ENCODE results near the gene TUSC2. TPM values are rescaled to one million over a fixed set of nuclear protein-coding genes. Genes with fewer than 3 reads are reported as not detected.

The TUSC2 gene
- total RNA-seq, 2 donors from 2014 or later = 16.2 to 16.8 TPM

DNA sequence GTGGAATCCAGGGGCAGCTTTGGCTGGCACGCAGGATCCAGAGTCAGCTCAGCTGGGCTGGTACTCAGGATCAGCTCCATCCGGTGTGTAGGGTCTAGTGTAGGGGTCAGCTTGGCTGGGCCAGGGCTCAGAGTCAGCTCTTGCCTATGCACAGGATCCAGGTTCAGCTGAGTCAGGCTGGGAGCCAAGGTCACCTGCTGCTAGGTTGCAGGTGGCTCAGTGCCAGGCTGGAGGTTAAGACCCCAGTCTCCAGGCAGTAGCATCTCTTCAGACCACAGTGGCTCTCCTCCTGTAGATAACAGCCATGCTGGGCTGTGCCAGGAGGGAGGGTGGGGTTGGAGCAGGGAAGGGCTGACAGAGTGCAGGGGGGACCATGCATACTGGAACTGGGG lies 30.6 kb downstream of the TUSC2 start:
- Mint-ChIP-seq H3K4me1 (ENCODE audit: low read depth) (peaks cover 35% of the 10 kb centered on the region), H3K9me3 (no peaks in the 10 kb centered on the region), H3K36me3 (ENCODE audit: insufficient read depth in 2 of 2) (no peaks in the 10 kb centered on the region), H3K4me3 (peak overlapping the region in 1 of 2 donors; percentile 98), H3K27ac (no peak overlapping the region), H3K27me3 (ENCODE audit: low read depth) (no peaks in the 10 kb centered on the region)
- no peak for ATAC-seq (replicated peaks in 1 of 2)
- no peak for DNase-seq

DNA sequence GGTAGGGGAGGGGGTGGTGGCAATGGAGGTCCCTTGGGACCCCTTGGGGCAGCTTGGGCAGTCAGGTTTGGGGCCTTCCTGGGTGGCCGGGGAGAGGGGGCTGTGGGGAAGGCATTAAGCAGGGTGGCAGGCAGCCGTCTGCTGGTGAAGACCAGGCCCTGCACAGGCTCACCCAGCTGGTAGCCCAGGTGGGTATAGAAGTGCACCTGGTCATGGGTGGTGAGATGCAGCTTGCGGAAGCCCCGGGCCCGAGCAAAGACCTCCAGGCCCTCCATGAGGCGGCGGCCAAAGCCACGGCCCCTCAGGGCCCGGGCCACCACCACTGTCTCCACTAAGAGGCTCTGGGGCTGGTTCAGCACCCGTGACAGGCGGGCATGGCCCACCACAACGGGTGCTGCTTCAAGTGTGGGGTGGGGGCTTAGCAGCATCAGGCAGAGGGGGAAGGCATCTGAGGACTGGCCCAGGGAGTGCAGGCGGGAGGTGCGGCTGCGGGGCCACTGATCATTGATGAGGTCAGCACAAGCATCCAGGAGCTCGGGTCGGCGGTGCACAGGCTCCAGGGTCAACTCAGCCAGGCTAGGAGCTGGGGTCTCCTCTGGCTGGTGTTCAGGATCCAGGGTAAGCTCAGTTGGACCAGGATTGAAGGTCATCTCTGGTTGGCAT lies 31.2 kb downstream of the TUSC2 start:
- H3K4me1 Mint-ChIP-seq (ENCODE audit: low read depth) = peaks cover 36% of the 10 kb centered on the region
- ATAC-seq (replicated peaks in 1 of 2) (no peak), DNase-seq (no peak)
- H3K27ac Mint-ChIP-seq = no peak overlapping the region
- no peaks in the 10 kb centered on the region for H3K27me3 Mint-ChIP-seq (ENCODE audit: low read depth)
- peak overlapping the region in 1 of 2 donors; percentile 27 for H3K4me3 Mint-ChIP-seq
- no peaks in the 10 kb centered on the region for H3K9me3 Mint-ChIP-seq
- no peaks in the 10 kb centered on the region for H3K36me3 Mint-ChIP-seq (ENCODE audit: insufficient read depth in 2 of 2)

DNA sequence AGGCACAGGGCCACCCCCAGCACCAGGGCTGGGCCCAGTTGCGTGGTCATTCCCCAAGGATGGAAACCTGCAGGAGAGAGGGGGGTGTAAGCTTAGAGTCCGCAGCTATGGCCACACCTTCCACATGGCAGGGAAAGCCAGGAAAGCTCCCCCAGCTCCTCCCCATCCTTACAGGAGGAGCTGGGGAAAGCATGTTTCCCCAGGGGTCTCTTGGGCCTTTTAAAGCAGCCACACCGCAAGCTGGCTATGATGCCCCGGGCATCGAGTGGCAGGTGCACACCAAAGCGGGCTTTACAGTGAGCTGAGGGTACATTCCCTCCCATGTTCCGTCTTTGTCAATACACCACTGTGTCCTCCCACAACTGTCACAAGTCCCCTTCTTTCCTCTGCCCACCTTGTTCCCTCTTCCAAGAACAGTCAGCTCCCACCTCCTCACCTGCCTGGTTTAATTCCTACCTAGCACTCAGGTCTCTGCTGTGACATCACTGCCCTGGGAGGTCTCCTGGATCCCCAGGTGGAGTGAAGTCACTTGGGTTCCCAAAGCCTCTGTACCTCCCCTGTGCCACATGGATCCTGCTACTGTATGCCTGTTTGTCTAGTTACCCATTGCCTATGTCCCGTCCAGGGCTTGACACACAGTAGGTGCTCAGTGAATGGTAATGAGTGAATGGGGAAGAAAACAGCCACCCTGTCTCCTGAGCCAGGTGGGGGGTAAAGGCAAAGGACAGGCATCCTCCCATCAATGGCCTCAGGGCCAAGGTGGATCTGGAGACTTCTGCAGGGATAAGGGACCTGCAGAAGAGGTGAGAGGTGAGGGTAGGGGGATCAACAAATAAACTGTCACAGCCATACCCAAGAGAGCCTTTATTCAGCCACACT lies 32.2 kb downstream of the TUSC2 start:
- H3K9me3 Mint-ChIP-seq = no peaks in the 10 kb centered on the region
- ATAC-seq (replicated peaks in 1 of 2) = no peak
- H3K4me1 Mint-ChIP-seq (ENCODE audit: low read depth) = peaks cover 40% of the 10 kb centered on the region
- no peak for DNase-seq
- no peak overlapping the region for H3K4me3 Mint-ChIP-seq
- H3K36me3 Mint-ChIP-seq (ENCODE audit: insufficient read depth in 2 of 2) = peaks cover 0 to 3% of the 10 kb centered on the region in 2 donors
- H3K27ac Mint-ChIP-seq = no peak overlapping the region
- no peaks in the 10 kb centered on the region for H3K27me3 Mint-ChIP-seq (ENCODE audit: low read depth)

DNA sequence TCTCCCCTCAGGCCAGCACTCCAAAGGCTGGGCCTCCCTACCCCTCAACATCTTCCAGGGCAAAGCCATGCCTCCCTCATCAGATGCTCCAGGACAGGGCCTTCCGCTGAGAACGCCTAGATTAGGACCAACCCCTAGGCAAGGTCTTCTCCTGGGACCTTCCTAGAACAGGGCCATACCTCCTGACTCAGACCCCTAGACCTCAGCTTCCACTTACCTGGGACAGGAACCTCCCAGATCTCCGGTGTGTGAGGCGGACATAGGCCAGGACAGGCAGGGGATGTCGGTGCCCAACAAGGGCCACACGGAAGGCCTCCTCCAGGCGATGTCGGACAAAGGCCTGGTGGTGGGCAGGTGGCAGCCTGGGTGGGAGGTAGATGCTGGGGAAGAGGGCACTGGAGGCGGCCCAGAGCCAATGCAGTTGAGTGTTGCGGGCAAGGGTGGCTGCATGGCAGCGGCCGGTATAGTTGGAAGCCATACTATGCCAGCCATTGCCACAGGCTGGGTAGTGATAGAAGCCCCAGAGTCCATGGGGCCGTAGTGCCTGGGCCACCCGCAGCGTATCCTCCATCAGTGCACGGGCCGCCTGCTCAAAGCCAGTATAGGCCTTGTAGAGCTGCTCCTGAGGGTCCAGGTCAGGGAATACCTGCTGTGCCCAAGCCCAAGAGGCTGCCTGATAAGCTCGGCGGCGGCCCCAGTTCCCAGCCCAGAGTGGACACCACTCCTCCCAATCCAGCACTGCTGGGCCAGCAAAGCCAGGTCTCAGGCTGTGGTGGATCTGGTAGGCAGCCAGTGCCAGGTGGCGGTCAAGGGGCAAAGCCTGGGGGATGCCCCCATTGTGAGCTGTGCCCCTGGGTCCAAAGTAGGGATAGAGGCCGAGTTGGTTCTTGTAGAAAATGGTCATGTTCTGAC lies 33.3 kb downstream of the TUSC2 start:
- H3K27ac Mint-ChIP-seq = no peak overlapping the region
- no peaks in the 10 kb centered on the region for H3K9me3 Mint-ChIP-seq
- no peak for DNase-seq
- H3K4me3 Mint-ChIP-seq = no peak overlapping the region
- H3K27me3 Mint-ChIP-seq (ENCODE audit: low read depth) = no peaks in the 10 kb centered on the region
- peaks cover 0 to 4% of the 10 kb centered on the region in 2 donors for H3K36me3 Mint-ChIP-seq (ENCODE audit: insufficient read depth in 2 of 2)
- peaks cover 35% of the 10 kb centered on the region for H3K4me1 Mint-ChIP-seq (ENCODE audit: low read depth)
- ATAC-seq (replicated peaks in 1 of 2) = no peak

DNA sequence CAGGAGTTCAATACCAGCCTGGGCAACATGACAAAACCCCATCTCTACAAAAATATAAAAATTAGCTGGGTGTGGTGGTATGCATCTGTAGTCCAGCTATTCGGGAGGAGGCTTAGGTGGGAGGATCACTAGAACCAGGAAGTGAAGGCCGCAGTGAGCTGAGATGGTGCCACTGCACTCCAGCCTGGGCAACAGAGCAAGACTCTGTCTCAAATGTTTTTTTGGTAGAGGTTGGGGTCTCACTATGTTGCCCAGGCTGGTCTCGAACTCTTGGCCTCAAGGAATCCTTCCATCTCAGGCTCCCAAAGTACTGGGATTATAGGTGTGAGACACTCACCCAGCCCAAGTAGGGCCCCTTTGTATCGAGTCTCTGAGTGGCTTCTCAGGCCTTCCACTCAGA lies 33.9 kb downstream of the TUSC2 start:
- H3K4me3 Mint-ChIP-seq = no peak overlapping the region
- ATAC-seq (replicated peaks in 1 of 2) (no peak), DNase-seq (no peak)
- H3K36me3 Mint-ChIP-seq (ENCODE audit: insufficient read depth in 2 of 2) = peaks cover 0 to 4% of the 10 kb centered on the region in 2 donors
- H3K27ac Mint-ChIP-seq = no peak overlapping the region
- no peaks in the 10 kb centered on the region for H3K9me3 Mint-ChIP-seq
- peaks cover 38% of the 10 kb centered on the region for H3K4me1 Mint-ChIP-seq (ENCODE audit: low read depth)
- H3K27me3 Mint-ChIP-seq (ENCODE audit: low read depth) = no peaks in the 10 kb centered on the region

DNA sequence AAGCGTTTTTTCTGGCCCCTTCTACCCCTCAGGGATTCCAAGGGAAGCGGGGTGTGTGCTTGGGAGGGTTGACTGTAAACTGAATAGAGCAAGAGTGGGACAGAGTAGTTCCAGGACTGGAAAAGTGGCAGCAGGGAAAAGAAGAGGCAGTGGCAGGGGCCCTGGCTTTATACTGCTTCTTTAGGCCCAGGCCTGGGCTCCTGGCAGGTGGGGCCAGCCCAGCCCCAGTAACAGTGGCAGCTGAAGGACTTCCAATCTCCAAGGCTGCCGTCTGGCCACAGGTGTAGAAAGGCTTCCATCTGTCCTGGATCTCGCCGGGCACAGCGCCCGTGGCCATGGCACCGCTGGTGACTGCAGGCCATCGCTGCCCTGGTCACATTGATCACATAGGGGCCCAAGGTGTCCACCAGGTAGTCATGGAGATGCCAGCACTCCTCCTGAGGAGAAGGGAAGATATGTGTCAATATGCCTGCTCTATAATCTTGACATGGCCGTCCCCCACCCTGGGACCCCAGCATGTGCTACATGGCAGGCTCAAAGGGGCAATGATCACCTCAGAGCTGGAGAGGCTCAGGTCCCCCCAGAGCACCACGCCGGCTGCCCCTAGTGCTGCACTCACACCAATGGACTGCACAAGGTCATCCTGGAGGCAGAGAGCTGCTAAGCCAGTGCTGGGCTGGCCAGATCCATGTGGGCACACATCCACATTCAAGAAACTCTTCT lies 34.8 kb downstream of the TUSC2 start:
- no peak for DNase-seq
- ATAC-seq (replicated peaks in 1 of 2) = no peak

DNA sequence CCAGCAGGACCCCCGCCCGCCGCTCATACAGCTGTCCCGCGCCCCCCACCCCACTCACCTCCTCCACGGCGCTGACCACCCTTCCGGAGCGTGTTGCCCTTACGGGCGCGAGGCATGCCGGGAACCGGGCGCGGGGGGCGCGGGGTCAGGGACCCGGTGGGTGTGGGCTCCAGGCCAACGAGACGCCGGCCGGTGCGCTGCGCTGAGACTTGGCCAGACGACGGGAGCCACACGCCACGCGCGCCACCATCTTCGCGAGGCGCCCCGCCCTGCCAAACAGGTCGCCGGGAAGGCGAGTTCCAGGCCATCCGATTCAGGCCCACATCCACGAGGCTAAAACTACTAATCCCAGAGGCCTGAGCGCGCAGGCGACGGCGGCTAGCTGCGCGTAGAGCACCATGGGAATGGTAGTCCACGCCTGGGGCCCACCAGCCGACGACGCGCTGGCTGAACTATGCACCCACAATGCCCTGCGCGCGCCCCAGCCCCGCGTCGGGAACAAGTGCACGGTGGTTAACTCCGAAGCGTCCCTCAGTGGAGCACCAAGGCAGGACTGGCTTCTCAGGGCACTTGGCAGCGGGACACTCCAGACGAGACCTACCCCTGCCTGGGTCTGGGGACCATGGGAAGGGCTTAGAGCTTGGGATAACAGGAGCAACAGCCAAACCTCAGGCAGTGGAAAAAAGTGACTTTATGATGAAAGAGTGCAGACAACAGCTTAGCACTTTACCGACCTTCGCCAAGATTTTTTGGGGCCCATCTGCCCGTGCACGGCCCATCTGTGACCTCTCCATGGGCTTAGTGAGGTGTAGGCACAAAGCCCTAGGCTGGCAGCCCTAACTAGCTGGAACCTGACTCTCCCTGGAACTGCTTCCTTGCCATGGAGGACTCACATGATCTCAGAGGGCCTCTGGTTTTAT lies 35.6 kb downstream of the TUSC2 start, which contains the start of gene IFRD2:
Gene IFRD2, minus strand, starts transcription at position 271 of the 920 bp plus-strand sequence. Its CDS starts 155 bp downstream, at position 116.
- H3K4me1 Mint-ChIP-seq (ENCODE audit: low read depth) = peaks cover 32% of the 10 kb centered on the region
- no peaks in the 10 kb centered on the region for H3K27me3 Mint-ChIP-seq (ENCODE audit: low read depth)
- H3K36me3 Mint-ChIP-seq (ENCODE audit: insufficient read depth in 2 of 2) = peaks cover 0 to 4% of the 10 kb centered on the region in 2 donors
- no peaks in the 10 kb centered on the region for H3K9me3 Mint-ChIP-seq
- peak; percentile 95 to 96 for DNase-seq
- H3K4me3 Mint-ChIP-seq = peak within 1 kb of the TSS; percentile 83 to 93
- peak within 1 kb of the TSS; percentile 91 for H3K27ac Mint-ChIP-seq
- peak; percentile 99 for ATAC-seq (replicated peaks in 1 of 2)

More for the DNA sequence above, 34.8 kb downstream of the TUSC2 start:
- H3K27ac Mint-ChIP-seq = peak overlapping the region; percentile 91
- no peaks in the 10 kb centered on the region for H3K27me3 Mint-ChIP-seq (ENCODE audit: low read depth)
- peaks cover 0 to 4% of the 10 kb centered on the region in 2 donors for H3K36me3 Mint-ChIP-seq (ENCODE audit: insufficient read depth in 2 of 2)
- peak overlapping the region; percentile 83 to 93 for H3K4me3 Mint-ChIP-seq
- H3K4me1 Mint-ChIP-seq (ENCODE audit: low read depth) = peaks cover 36% of the 10 kb centered on the region
- no peaks in the 10 kb centered on the region for H3K9me3 Mint-ChIP-seq

DNA sequence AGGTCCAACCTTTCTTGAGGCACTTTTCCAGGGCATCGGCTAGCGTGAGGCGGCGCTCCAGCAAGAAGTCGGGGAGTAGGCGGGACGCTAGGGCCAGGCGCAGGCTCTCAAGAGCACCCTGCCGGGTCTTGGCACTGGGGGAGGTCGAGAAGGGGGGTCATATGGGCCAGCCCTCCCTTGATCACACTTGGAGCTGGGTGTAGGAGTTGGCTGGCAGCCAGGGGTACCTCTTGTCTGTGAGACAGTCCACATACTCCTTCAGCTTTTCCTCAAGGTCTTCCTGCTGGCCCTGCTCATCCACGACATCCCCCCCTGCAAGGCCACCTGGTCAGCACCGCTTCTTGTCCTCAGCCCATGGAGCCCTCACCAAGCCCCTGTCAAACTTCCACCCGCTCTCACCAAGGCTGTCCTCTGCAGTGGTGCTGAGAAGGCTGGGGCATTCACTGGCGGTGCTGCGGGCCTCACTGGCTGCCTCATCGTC lies 37.8 kb downstream of the TUSC2 start:
- DNase-seq (no peak), ATAC-seq (replicated peaks in 1 of 2) (no peak)
- Mint-ChIP-seq H3K4me3 (peak overlapping the region; percentile 83 to 93), H3K36me3 (ENCODE audit: insufficient read depth in 2 of 2) (peaks cover 0 to 5% of the 10 kb centered on the region in 2 donors), H3K27me3 (ENCODE audit: low read depth) (no peaks in the 10 kb centered on the region), H3K27ac (no peak overlapping the region), H3K4me1 (ENCODE audit: low read depth) (peaks cover 32% of the 10 kb centered on the region), H3K9me3 (no peaks in the 10 kb centered on the region)

DNA sequence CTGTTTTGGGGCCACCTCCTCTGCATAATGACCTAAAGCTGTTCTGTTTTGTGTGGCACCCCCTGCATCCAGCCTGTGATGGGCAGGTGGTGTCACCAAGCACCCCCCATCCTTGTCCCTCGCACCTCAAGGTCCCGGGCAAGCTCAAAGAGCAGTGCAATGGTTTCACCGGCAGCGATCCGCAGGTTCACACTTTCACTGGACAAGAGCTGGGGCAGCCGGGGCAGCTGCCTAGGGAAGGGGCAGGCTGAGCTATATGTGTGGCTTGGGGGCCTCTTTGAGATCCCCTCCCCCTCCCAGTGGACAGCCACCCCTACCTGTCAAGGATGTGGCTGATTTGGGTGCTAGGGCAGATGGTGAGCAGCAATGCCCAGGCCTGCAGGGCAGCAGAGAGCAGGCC lies 38.9 kb downstream of the TUSC2 start:
- no peak overlapping the region for H3K27ac Mint-ChIP-seq
- H3K4me1 Mint-ChIP-seq (ENCODE audit: low read depth) = peaks cover 32% of the 10 kb centered on the region
- H3K27me3 Mint-ChIP-seq (ENCODE audit: low read depth) = no peaks in the 10 kb centered on the region
- ATAC-seq (replicated peaks in 1 of 2) (no peak), DNase-seq (no peak)
- peaks cover 0 to 5% of the 10 kb centered on the region in 2 donors for H3K36me3 Mint-ChIP-seq (ENCODE audit: insufficient read depth in 2 of 2)
- H3K9me3 Mint-ChIP-seq = no peaks in the 10 kb centered on the region
- H3K4me3 Mint-ChIP-seq = no peak overlapping the region

DNA sequence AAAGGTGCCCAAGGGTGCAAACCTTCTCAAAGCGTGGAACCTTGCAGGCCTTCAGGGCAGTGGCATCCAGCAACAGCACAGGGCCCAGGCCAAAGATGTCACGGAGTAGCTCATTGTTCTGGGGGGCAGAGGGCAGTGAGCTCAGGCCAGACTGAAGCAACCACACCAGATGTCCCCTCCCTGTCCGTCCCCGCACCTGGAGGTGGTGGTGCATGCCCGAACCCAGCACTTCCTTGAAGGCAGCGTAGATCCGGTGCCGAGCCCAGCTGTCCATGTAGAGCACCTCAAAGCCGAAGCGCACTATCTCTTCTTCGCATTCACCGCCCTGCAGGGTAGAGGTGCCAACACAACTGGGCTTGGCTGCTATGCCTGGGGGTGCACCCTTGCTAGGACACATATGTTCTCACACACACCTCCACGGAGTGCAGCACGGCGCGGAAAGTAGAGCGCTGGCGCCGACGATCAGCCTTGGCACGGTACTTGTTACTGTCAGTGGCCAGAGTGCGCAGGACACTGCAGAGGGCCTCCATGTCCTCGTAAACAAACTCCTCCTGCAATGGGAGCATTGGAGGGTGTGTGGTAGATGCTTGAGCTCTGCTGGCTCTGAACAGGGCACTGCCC lies 39.5 kb downstream of the TUSC2 start:
- DNase-seq (no peak), ATAC-seq (replicated peaks in 1 of 2) (no peak)
- H3K36me3 Mint-ChIP-seq (ENCODE audit: insufficient read depth in 2 of 2) = peaks cover 0 to 5% of the 10 kb centered on the region in 2 donors
- no peak overlapping the region for H3K4me3 Mint-ChIP-seq
- H3K4me1 Mint-ChIP-seq (ENCODE audit: low read depth) = peaks cover 32% of the 10 kb centered on the region
- no peaks in the 10 kb centered on the region for H3K27me3 Mint-ChIP-seq (ENCODE audit: low read depth)
- H3K9me3 Mint-ChIP-seq = no peaks in the 10 kb centered on the region
- H3K27ac Mint-ChIP-seq = no peak overlapping the region

DNA sequence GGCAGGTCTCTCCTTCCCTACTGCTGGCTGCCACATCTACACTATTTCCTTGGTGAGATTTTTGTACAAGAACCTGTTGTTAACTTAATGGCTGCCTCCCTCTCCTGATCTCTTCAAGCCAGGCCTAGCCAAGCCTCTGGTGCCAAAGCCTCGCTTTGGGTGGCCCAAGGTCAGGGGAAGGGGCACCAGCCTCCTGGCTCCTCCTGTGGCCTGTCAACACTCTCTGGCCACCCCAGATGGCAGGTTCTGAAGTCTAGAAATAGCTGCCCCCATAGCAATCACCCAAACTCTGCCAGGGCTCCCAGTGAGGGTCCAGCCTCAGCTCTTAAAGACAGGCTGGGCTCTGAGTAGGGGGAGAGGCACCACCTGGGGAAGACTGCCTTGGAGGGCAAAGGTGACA lies 40.8 kb downstream of the TUSC2 start:
- DNase-seq (no peak), ATAC-seq (replicated peaks in 1 of 2) (no peak)
- no peaks in the 10 kb centered on the region for H3K27me3 Mint-ChIP-seq (ENCODE audit: low read depth)
- no peak overlapping the region for H3K27ac Mint-ChIP-seq
- peaks cover 0 to 5% of the 10 kb centered on the region in 2 donors for H3K36me3 Mint-ChIP-seq (ENCODE audit: insufficient read depth in 2 of 2)
- H3K9me3 Mint-ChIP-seq = no peaks in the 10 kb centered on the region
- peaks cover 21% of the 10 kb centered on the region for H3K4me1 Mint-ChIP-seq (ENCODE audit: low read depth)
- H3K4me3 Mint-ChIP-seq = no peak overlapping the region

Data from activated T-cell treated with anti-CD3 and anti-CD28 coated beads, Interleukin-2, amount 50 U/mL, for 72 hours (primary cell).